ENCODE results near the gene DMD.
"Not testable (repeated sequence)": the region's sequence is repeated elsewhere in the genome, so short reads cannot be mapped to it uniquely, and the experiment has no call there.

DMD gene

GRCh38 chrX:32851556-32851955 lies 359.8 kb downstream of the DMD start:
- DNase-seq (ENCODE audit: low read depth), result no peak

- DNase-seq (ENCODE audit: low read depth), result no peak
Measured at GRCh38 chrX:32847921-32848320, 363.4 kb downstream of the DMD start.

- DNase-seq (ENCODE audit: low read depth), result no peak
Measured at GRCh38 chrX:32842053-32842452, 369.3 kb downstream of the DMD start.

- DNase-seq (ENCODE audit: low read depth), result no peak
Measured at GRCh38 chrX:32839781-32840180, 371.6 kb downstream of the DMD start.

GRCh38 chrX:32825009-32825408 lies 386.3 kb downstream of the DMD start:
- no peak for DNase-seq (ENCODE audit: low read depth)

GRCh38 chrX:32804034-32804433 lies 407.3 kb downstream of the DMD start:
- no peak for DNase-seq (ENCODE audit: low read depth)

GRCh38 chrX:32798990-32799389 lies 412.4 kb downstream of the DMD start:
- no peak for DNase-seq (ENCODE audit: low read depth)

- no peak for DNase-seq (ENCODE audit: low read depth)
Measured at GRCh38 chrX:32788936-32789335, 422.4 kb downstream of the DMD start.

- DNase-seq (ENCODE audit: low read depth), result no peak
Measured at GRCh38 chrX:32780109-32780508, 431.2 kb downstream of the DMD start.

- DNase-seq (ENCODE audit: low read depth), result no peak
Measured at GRCh38 chrX:32778965-32779364, 432.4 kb downstream of the DMD start.

- no peak for DNase-seq (ENCODE audit: low read depth)
Measured at GRCh38 chrX:32774966-32775365, 436.4 kb downstream of the DMD start.

- DNase-seq (ENCODE audit: low read depth), result no peak
Measured at GRCh38 chrX:32749070-32749469, 462.3 kb downstream of the DMD start.

- DNase-seq (ENCODE audit: low read depth), result no peak
Measured at GRCh38 chrX:32745323-32745722, 466.0 kb downstream of the DMD start.

- DNase-seq (ENCODE audit: low read depth), result no peak
Measured at GRCh38 chrX:32744921-32745320, 466.4 kb downstream of the DMD start.

GRCh38 chrX:32741910-32742309 lies 469.4 kb downstream of the DMD start:
- no peak for DNase-seq (ENCODE audit: low read depth)

GRCh38 chrX:32708542-32708941 lies 502.8 kb downstream of the DMD start:
- DNase-seq (ENCODE audit: low read depth), result no peak

GRCh38 chrX:32705385-32705784 lies 506.0 kb downstream of the DMD start:
- not testable (repeated sequence) for DNase-seq (ENCODE audit: low read depth)

GRCh38 chrX:32687379-32687778 lies 524.0 kb downstream of the DMD start:
- DNase-seq (ENCODE audit: low read depth), result no peak

- no peak for DNase-seq (ENCODE audit: low read depth)
Measured at GRCh38 chrX:32678487-32678886, 532.9 kb downstream of the DMD start.

GRCh38 chrX:32673193-32673592 lies 538.2 kb downstream of the DMD start:
- no peak for DNase-seq (ENCODE audit: low read depth)

- no peak for DNase-seq (ENCODE audit: low read depth)
Measured at GRCh38 chrX:32662516-32662915, 548.8 kb downstream of the DMD start.

- no peak for DNase-seq (ENCODE audit: low read depth)
Measured at GRCh38 chrX:32644476-32645245, 566.7 kb downstream of the DMD start.

GRCh38 chrX:32642283-32642682 lies 569.1 kb downstream of the DMD start:
- no peak for DNase-seq (ENCODE audit: low read depth)

GRCh38 chrX:32618154-32618553 lies 593.2 kb downstream of the DMD start:
- no peak for DNase-seq (ENCODE audit: low read depth)

Data from CMK (cell line).